ENCODE results near the gene PAOX.

GRCh38 chr10:133365461-133366129 is 13.5 kb upstream of the PAOX start:
- TF ChIP-seq CTCF (IDR thresholded peaks at IDR 0.05; ENCODE audit: borderline replicate concordance, extremely low read depth, low read length, poor library complexity, severe bottlenecking) (no peak), EZH2 (IDR thresholded peaks at IDR 0.05; ENCODE audit: borderline replicate concordance, low read depth, low read length, severe bottlenecking) (no peak)

Data from DND-41 (cell line).